OCI-LY1 (cell line): ENCODE results near the gene EXOSC10.
"Not testable (repeated sequence)": the region's sequence is repeated elsewhere in the genome, so short reads cannot be mapped to it uniquely, and the experiment has no call there.

Experiments used
- H2AFZ ChIP-seq: fragments of 200-600 bp; sonication (generic), shearing (Covaris generic); 2 replicates; pipeline ENCODE4 v1.6.0; 2014; ENCODE audit warnings: antibody characterized with exemption, mild to moderate bottlenecking, low read length
- H3F3A ChIP-seq: fragments of 200-600 bp; sonication (generic), shearing (Covaris generic); 2 replicates; pipeline ENCODE4 v1.6.0; 2014; ENCODE audit warnings: mild to moderate bottlenecking, antibody characterized with exemption, low read length, moderate library complexity; ENCODE audit not compliant: insufficient read depth
- H3K27ac ChIP-seq: fragments of 200-600 bp; sonication (generic); 2 replicates; pipeline ENCODE4 v1.5.1; 2014; ENCODE audit warnings: low read length, mixed run types, mild to moderate bottlenecking, low read depth; ENCODE audit not compliant: poor library complexity, severe bottlenecking
- H3K27me3 ChIP-seq: fragments of 200-600 bp; sonication (generic); 2 replicates; pipeline ENCODE4 v1.6.0; 2014; ENCODE audit warnings: antibody characterized with exemption, mild to moderate bottlenecking, low read length, moderate library complexity; ENCODE audit not compliant: insufficient read depth
- H3K36me3 ChIP-seq: fragments of 200-600 bp; sonication (generic); 2 replicates; pipeline ENCODE4 v1.6.1; 2014; ENCODE audit warnings: mild to moderate bottlenecking, antibody characterized with exemption, low read length, moderate library complexity, mixed read lengths; ENCODE audit not compliant: insufficient read depth
- H3K4me1 ChIP-seq: fragments of 200-600 bp; sonication (generic); 2 replicates; pipeline ENCODE4 v1.5.1; 2014; ENCODE audit warnings: mild to moderate bottlenecking, low read length, moderate library complexity; ENCODE audit not compliant: insufficient read depth, severe bottlenecking
- H3K4me2 ChIP-seq: fragments of 200-600 bp; sonication (generic), shearing (Covaris generic); 2 replicates; pipeline ENCODE4 v1.6.1; 2014; ENCODE audit warnings: low read length
- H3K4me3 ChIP-seq: fragments of 200-600 bp; sonication (generic); 2 replicates; pipeline ENCODE4 v1.5.1; 2014; ENCODE audit warnings: low read length, low read depth, mild to moderate bottlenecking, mixed read lengths; ENCODE audit not compliant: poor library complexity, severe bottlenecking
- H3K79me2 ChIP-seq: fragments of 200-600 bp; shearing (Covaris generic); 2 replicates; pipeline ENCODE4 v1.6.1; 2016; ENCODE audit warnings: mixed run types, low read length, mixed read lengths; ENCODE audit not compliant: insufficient read depth
- H3K9ac ChIP-seq: fragments of 200-600 bp; sonication (generic), shearing (Covaris generic); 2 replicates; pipeline ENCODE4 v1.6.1; 2014; ENCODE audit warnings: mild to moderate bottlenecking, low read length, mixed read lengths
- H3K9me2 ChIP-seq: fragments of 200-600 bp; sonication (generic), shearing (Covaris generic); 2 replicates; pipeline ENCODE4 v1.6.1; 2014; ENCODE audit warnings: low read depth, mild to moderate bottlenecking, low read length, mixed read lengths
- H3K9me3 ChIP-seq: fragments of 200-600 bp; shearing (Covaris generic); 2 replicates; pipeline ENCODE4 v1.6.1; 2014; ENCODE audit warnings: low read length, mixed read lengths
- H4K20me1 ChIP-seq: fragments of 200-600 bp; sonication (generic), shearing (Covaris generic); 2 replicates; pipeline ENCODE4 v1.6.0; 2016; ENCODE audit warnings: mild to moderate bottlenecking, low read length; ENCODE audit not compliant: insufficient read depth
- CTCF ChIP-seq: fragments of 200-600 bp; sonication (generic), shearing (Covaris generic); IDR thresholded peaks from 2 replicates; pipeline ENCODE4 v1.5.1; 2017; ENCODE audit warnings: mild to moderate bottlenecking, antibody characterized with exemption, low read length, moderate library complexity, mixed read lengths
- EZH2 ChIP-seq: fragments of 200-600 bp; sonication (generic), shearing (Covaris generic); IDR thresholded peaks from 2 replicates; pipeline ENCODE4 v1.8.0; 2017; ENCODE audit warnings: borderline replicate concordance, mixed run types, mild to moderate bottlenecking, antibody characterized with exemption, low read length, moderate library complexity, mixed read lengths

The EXOSC10 gene

GRCh38 chr1:11107599-11107998 is 7.9 kb upstream of the EXOSC10 start:
- Histone ChIP-seq H3K36me3 (peaks cover 54% of the 10 kb centered on the region), H2AFZ (no peak overlapping the region), H3K9me2 (no peaks in the 10 kb centered on the region), H3K9me3 (no peaks in the 10 kb centered on the region), H3K27me3 (no peaks in the 10 kb centered on the region), H4K20me1 (no peaks in the 10 kb centered on the region), H3K4me3 (no peak overlapping the region), H3K4me2 (no peak overlapping the region), H3K9ac (no peak overlapping the region), H3K79me2 (no peaks in the 10 kb centered on the region), H3K27ac (no peak overlapping the region), H3F3A (no peaks in the 10 kb centered on the region), H3K4me1 (no peaks in the 10 kb centered on the region)
- no peak for TF ChIP-seq CTCF
- TF ChIP-seq EZH2, result no peak

DNA sequence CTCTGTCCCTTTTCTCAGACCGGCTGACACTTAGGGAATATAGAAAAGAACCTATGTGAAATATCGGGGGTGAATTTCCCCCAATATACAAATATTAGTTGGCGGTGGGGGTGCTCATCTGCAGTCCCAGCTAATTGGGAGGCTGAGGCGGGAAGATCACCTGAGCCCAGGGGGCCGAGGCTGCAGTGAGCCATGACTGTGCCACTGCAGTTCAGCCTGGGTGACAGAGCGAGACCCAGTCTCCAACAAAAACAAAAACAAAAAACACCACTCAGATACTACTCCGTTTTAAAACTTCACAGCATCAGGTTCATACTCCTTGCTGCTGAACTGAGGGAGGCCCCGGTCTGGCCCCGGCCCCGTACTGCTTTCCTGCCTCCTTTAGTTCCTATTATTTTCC is 5.9 kb upstream of the EXOSC10 start:
- peaks cover 38% of the 10 kb centered on the region for H3K36me3 ChIP-seq
- H3K27ac ChIP-seq, result no peak overlapping the region
- H3F3A ChIP-seq, result 0 out of 2 replicates have a peak, but pooled peaks cover 5% of the 10 kb centered on the region
- no peak overlapping the region for H3K9ac ChIP-seq
- no peak overlapping the region for H2AFZ ChIP-seq
- H3K4me3 ChIP-seq, result no peak overlapping the region
- H3K79me2 ChIP-seq, result no peaks in the 10 kb centered on the region
- H3K9me3 ChIP-seq, result no peaks in the 10 kb centered on the region
- H3K4me1 ChIP-seq, result no peaks in the 10 kb centered on the region
- no peaks in the 10 kb centered on the region for H3K9me2 ChIP-seq
- no peak overlapping the region for H3K4me2 ChIP-seq
- no peaks in the 10 kb centered on the region for H4K20me1 ChIP-seq
- no peaks in the 10 kb centered on the region for H3K27me3 ChIP-seq
- TF ChIP-seq CTCF (no peak), EZH2 (no peak)

DNA sequence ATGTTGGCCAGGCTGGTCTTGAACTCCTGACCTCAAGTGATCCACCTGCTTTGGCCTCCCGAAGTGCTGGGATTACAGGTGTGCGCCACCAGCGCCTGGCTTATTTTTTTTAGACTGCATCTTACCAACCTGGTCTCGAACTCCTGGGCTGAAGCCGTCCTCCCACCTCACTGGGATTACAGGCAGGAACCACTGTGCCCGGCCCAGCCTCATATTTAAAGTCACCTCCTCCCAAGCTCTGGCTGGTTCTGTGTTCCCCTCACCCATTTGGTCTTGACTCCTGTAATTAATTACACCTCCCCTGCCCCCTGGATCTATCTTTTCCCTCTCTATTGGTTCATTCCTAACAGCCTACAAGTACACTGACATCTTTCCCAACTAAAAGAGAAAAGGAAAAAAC is 1.7 kb upstream of the EXOSC10 start:
- Histone ChIP-seq H3K9me3 (no peaks in the 10 kb centered on the region), H3K27me3 (no peaks in the 10 kb centered on the region), H3K9me2 (no peaks in the 10 kb centered on the region), H3F3A (0 out of 2 replicates have a peak, but pooled peaks cover 5% of the 10 kb centered on the region), H3K36me3 (peaks cover 20% of the 10 kb centered on the region), H3K4me3 (no peak overlapping the region), H3K9ac (no peak overlapping the region), H3K4me2 (no peak overlapping the region), H2AFZ (no peak overlapping the region), H3K27ac (no peak overlapping the region), H3K79me2 (peaks cover 14% of the 10 kb centered on the region), H3K4me1 (peaks cover 17% of the 10 kb centered on the region), H4K20me1 (no peaks in the 10 kb centered on the region)
- no peak for TF ChIP-seq EZH2
- no peak for TF ChIP-seq CTCF

GRCh38 chr1:11100806-11101205 is 1.1 kb upstream of the EXOSC10 start:
- H3K9me3 ChIP-seq, result not testable (repeated sequence)

More at GRCh38 chr1:11100806-11101205, 1.1 kb upstream of the EXOSC10 start:
- H3K79me2 ChIP-seq, result peaks cover 14% of the 10 kb centered on the region
- not testable (repeated sequence) for H3K27ac ChIP-seq, H3K9ac ChIP-seq, H3K27me3 ChIP-seq, H3K9me2 ChIP-seq, H3F3A ChIP-seq, H3K4me2 ChIP-seq, H4K20me1 ChIP-seq, H3K4me3 ChIP-seq, H2AFZ ChIP-seq
- H3K36me3 ChIP-seq, result peaks cover 20% of the 10 kb centered on the region
- peaks cover 17% of the 10 kb centered on the region for H3K4me1 ChIP-seq
